IPS-18c (cell line): ENCODE measurements around the gene GSAP.
"Not testable (repeated sequence)": the region's sequence is repeated elsewhere in the genome, so short reads cannot be mapped to it uniquely, and the experiment has no call there.

Experiments
- H3K4me3 ChIP-seq: 2 replicates; pipeline ENCODE4 v1.7.0; 2013; ENCODE audit warnings: low read depth, mild to moderate bottlenecking, low read length, moderate library complexity; ENCODE audit not compliant: insufficient read depth
- H3K9me3 ChIP-seq: one replicate; pipeline ENCODE4 v1.6.1; 2013; ENCODE audit warnings: mild to moderate bottlenecking, low read length, moderate library complexity; ENCODE audit not compliant: control insufficient read depth, insufficient read depth

The GSAP gene

DNA sequence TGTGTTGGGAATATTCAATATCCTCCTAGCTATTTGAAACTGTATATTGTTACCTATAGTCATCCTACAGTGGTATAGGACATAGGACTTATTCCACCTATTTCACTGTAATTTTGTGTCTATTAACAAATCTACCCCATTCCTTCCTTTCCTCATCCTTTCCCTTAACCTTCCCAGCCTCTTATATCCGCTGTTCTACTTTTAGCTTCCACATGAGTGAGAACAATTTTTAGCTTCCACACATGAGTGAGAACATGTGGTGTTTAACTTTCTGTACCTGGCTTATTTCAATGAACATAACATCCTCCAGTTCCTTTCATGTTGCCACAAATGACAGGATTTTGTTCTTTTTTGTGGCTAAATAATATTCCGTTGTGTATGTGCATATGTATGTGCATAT, 120.6 kb downstream of the GSAP start:
- Histone ChIP-seq H3K4me3 (no peak overlapping the region), H3K9me3 (no peaks in the 10 kb centered on the region)

DNA sequence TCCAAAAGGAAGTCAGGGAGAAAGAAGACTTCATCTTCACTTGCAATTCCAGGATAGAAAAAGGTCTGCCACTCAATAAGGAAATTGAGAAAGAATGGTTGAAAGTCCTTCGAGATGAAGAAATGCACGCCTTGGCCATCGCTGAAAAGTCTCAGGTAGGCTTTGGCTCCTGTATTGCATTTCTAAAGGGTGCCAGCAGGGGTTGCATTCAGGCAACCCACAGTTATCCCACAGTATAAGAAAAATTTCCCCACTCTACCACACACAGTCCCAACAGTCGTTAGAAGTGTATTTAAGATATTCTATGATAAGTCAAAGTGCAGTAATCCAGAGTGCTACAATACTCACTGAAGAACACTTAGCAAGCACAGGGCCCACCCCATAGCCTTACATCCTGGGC, 123.1 kb downstream of the GSAP start:
- H3K4me3 ChIP-seq, result no peak overlapping the region

DNA sequence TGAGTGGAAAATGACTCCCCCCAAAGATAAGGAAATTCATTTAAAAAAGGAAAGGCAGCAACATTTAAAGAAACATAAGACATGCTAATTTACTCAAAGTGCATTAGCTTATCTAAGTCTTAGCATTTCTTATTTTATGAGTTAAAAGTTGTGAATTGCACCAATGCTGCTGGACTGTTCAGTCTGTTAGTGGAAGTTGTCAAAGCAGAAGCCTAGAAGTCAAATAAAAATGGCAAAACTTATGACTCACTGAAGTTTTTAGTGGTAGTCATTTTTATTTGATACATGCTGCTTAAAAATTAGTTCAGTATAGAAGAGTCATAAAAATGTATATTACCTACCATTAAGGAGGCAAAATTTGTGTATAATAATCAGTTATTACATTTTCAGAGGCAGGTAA, 125.7 kb downstream of the GSAP start:
- no peak overlapping the region for H3K4me3 ChIP-seq
- H3K9me3 ChIP-seq, result no peaks in the 10 kb centered on the region

More for the DNA sequence above, 123.1 kb downstream of the GSAP start:
- H3K9me3 ChIP-seq, result no peaks in the 10 kb centered on the region

DNA sequence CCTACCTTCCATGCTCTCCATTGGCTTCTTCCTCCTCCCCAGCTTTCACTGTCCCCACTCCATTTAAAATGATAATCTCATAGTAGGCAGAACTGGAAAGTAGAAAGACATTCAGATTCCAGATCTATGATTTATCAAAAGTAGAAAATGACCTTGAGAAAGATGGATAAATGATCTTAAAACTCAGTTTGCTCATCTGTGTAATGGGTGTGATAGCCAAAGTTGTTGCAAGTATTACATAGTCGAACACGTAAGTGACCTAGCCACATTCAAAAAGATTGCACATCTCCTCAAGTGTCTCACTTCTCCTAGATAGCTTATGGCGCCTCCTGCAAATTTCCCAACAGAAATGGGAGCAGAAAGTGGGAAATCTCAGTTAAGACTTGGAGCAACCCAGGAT, 126.8 kb downstream of the GSAP start:
- Histone ChIP-seq H3K4me3 (no peak overlapping the region), H3K9me3 (no peaks in the 10 kb centered on the region)

DNA sequence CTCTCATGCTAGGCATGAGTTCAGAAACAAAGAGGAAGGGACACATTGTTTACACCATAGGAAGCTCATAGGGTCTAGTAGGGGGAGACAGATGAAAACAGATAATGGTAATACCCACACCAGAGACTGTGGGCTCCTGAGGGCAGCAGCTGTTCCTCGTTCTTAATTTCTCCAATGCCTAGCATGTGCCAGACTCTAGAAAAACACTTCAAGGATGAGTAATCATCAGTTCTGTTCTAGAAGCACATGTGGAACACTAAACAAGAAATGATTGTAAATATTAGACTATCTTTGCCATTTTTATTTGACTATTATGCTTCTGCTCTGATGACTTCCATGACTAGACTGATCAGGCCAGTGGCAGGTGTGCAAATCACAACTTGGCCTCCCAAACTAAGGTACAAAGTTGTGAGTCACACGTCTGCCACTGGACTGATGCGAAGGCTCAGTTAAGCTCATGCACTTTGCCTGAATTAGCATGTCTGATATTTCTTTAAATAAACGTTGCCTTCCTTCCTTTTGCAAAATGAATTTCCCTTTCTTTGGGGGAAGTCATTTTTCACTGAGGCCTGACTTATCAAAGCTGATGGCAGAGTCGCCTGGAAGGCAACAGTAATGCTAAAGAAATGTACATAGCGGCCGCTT, 127.4 kb downstream of the GSAP start:
- Histone ChIP-seq H3K9me3 (no peaks in the 10 kb centered on the region), H3K4me3 (no peak overlapping the region)

DNA sequence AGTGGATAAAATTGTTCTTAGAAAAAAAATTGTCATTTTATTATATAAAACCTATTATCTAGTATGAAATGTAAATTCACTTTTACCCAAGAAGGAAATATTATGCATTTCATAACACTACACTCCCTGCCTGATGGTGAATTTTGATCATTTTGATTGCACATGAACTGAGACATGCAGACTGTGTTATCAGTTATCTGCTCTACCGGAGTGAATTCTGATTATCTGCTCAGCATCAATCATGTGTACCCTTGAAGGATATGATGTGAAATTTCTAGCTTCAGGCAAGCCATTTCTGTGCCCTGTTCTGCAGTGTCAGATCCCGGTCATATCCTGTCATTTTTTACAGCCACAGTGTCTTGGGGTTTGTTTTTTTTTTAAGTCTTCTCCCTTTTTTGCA, 131.5 kb downstream of the GSAP start:
- no peaks in the 10 kb centered on the region for H3K9me3 ChIP-seq
- no peak overlapping the region for H3K4me3 ChIP-seq

DNA sequence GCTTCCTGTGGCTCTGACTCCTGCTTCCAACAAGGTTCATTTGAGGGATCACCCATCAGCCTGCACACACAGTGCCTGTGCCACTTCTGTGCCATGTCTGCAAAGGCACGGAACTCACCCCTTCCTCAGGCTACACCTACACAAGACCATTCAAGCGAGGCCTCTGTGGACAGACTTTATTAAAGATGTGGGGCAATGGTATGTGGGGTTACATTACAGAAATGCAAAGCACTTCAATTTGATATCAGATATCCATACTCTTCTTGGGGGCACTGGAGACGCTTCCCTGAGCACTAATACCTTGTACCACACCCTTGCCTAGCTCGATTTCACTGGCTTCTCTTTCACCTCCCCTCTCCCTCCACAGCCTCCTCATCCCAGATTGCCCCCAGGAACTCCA, 132.1 kb downstream of the GSAP start:
- no peaks in the 10 kb centered on the region for H3K9me3 ChIP-seq

DNA sequence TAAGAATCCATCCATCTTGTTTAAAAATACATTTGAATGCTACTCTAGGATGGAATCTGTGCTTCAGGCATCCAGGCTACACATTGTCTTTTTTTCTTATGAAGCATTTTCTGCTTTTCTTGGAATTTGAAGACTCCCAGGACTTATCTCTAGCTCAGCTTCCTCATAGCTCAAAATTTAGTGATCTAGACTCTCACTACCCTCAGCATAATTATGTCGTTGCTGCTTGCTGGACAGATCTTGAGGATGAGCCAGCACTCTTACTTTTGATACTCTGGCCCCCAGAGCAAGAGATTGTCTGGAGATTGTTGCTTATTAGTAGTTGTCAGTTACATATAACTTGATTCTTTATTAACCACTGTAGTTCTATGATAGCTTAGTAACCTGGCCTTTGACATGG, 133.3 kb downstream of the GSAP start:
- Histone ChIP-seq H3K4me3 (no peak overlapping the region), H3K9me3 (no peaks in the 10 kb centered on the region)

More for the DNA sequence above, 132.1 kb downstream of the GSAP start:
- H3K4me3 ChIP-seq, result no peak overlapping the region

DNA sequence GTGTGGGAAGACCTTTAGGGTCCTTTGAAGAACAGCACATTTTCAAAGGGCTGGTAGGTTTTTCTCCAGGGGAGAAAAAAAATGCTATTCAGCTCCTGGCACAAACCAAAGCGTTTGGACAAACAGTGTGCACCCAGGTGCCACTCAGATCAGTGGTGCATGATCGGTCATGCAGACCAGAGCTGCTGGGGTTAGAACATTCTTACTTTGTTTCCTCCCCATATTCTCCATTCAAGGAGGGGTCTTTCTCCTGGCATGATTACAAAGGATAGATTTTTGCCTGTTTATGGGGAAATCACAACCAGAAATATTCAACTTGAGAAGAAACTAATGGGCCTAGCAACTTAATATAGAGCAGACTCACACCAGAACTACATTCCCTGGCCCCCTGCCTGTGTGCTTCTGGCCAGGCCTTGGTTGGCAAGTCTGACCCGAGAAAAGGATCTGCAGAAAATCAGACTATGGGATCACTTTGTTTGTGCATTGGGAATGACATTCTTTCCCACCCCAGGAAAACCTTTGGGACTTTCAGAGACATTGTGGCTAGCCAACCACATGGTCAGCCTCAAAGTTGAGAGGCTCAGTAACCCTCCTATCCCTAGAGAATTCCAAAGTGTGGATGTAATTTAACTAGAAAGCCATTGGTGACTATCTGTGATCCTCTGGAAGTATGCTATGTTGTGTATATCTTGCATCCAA, 134.2 kb downstream of the GSAP start:
- no peaks in the 10 kb centered on the region for H3K9me3 ChIP-seq
- no peak overlapping the region for H3K4me3 ChIP-seq

DNA sequence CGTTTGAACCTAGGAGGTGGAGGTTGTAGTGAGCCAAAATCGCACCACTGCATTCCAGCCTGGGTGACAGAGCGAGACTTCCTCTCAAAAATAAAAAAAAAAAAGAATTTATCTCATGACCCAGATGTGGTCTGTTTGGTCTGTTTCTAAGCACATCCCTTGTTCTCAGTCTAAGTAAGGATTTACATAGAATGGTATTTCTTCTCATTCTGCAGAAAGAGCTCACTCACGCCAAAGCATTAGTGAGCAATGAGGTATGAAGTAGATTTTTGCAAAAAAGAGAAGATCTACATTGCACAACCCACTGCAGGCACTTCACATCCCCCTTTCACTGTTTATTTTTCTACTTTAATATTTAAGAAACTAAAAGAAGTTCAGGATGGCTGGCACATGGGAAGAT, 140.0 kb downstream of the GSAP start:
- Histone ChIP-seq H3K9me3 (no peaks in the 10 kb centered on the region), H3K4me3 (no peak overlapping the region)

DNA sequence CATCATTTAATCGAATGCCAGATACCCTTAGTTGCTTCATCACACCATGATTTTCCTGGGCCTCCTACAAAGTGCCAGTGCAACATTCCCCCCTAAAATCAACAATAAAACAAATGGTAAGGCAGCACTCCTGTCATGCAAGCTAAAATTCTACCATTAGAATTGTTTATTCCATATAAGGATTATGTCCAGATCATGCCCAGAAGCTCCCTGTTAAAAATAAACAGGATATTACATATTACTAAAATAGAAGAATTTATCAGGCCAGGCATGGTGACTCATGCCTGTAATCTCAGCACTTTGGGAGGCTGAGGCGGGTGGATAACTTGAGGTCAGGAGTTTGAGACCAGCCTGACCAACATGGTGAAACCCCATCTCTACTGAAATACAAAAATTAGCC, 140.5 kb downstream of the GSAP start:
- H3K4me3 ChIP-seq, H3K9me3 ChIP-seq: not testable (repeated sequence)

DNA sequence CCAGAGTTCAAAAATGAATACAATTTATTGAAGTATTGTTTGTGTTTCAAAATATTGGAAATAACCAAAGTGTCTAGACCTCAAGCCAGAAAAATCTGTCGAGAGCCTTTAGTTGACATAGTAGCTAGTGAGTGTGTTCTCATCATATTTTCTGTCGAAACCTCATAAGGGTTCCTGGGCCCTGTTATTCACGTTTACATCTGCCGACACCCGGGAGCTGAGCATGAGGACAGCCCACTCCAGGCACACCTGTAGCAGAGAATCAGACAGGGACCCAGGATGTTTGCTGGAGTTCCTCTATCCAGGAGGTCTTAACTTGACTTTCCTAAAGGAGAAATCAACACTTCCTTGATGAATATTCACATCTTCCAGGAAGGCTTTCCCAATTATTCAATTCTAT, 144.4 kb downstream of the GSAP start:
- no peak overlapping the region for H3K4me3 ChIP-seq
- H3K9me3 ChIP-seq, result no peaks in the 10 kb centered on the region

DNA sequence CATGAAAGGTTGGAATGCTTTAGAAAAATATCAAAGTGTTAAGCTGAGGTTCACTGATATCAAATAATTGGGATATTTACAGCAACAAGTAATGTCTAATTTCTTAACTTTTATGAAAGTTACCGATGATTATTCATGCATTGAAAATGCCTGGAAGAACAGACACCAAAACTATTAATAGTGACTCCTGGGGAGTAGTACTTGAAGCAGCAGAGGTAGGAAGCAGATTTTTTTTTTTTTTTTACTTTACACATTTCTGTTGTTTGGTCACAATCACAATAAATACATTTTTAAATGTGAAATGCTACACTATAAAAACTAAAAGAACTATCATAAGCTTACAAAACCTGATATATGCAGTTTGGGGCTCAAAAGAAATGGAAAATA, 146.1 kb downstream of the GSAP start:
- H3K4me3 ChIP-seq, result no peak overlapping the region
- H3K9me3 ChIP-seq, result no peaks in the 10 kb centered on the region

DNA sequence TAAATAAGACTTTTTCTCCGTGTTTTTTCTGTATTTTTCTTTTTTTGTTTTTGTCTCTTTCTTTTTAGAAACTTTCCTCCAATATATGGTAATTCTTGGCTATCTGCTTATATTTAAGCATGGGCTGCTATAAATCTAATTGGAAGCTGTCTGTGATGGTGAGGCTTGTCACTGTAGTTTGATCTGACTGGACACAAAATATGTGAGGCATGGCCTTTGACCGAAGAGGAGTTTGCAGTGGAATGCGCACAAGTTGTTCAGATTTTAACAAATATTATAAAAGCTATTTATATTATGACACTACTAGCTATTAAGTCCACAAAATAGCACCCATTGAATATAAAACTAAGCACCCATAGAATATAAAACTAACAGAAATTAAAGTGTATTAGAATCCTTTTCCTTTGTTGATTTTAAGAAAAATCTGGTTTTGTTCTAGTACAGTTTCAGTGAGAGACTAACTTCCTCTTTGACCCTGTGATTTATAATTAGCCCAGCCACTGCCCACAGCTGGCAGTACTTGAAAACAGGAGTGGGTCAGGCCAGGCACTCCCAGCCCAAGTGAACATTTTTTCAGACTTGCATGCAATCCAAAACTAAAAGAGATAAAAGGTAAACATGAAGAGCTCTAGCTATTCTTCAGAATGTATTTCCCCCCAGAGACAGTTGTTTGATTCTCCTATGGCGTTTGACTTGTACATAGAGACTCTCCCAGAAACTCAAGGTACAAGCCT, 146.6 kb downstream of the GSAP start:
- Histone ChIP-seq H3K9me3 (no peaks in the 10 kb centered on the region), H3K4me3 (no peak overlapping the region)

DNA sequence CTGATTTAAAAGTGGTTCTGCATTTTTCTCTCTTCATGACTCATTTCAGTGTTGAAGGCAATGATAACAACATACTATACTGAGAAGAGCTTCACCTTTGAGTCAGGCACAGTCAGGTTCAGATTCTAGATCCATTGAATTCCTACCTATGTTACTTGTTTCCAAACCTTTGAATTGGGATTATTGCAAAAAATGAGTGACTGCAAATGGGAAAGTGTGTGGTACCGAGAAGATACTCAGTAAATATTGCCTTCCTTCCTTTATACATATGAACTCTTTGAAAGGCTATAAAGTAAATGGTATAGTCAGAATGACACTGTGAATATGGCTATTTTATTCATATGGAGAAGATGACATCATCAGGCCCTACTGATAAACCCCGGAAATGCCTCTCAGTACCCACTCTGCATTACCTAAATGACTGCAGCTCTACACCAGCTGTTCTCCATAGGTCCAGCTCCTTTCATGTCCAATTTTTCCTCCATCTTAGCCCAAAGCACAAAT, 149.8 kb downstream of the GSAP start:
- no peaks in the 10 kb centered on the region for H3K9me3 ChIP-seq
- H3K4me3 ChIP-seq, result no peak overlapping the region

DNA sequence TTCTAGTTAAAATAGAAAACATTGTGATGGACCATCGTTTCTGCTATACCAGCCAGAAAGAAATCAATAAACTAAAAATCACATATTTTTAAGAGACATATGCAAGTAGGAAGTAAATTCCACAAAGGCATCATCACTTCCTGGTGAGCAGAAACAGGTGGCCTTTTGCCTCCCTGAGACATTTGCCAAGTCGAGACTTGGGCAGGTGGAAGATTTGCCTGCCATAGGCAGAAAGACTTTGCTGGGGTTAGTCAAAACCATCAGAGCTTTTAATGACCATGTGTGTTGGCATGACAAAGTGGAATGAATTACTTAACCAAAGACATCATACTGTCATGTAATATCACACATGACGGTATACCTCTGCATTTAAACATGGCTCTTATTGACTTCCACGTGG, 150.5 kb downstream of the GSAP start:
- H3K4me3 ChIP-seq, result no peak overlapping the region
- H3K9me3 ChIP-seq, result no peaks in the 10 kb centered on the region

DNA sequence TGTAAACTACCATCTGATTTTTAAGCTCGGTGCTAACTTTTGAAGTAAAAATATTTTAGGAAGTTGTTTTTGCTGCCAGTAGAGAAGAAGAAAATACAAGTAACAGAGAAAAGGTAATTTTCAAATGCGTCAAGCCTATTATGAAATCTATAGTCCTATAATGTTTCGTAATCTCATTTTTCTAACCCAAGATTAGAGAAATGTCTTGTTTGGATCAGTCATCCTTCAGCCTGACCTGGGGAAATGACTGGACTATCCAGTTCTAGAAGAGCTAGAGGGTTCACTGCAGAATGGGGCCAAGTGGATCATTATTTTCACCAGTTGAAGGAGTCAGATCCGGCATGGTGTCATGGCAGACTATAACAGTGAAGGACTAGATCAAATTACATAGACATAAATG, 153.8 kb downstream of the GSAP start:
- Histone ChIP-seq H3K9me3 (no peaks in the 10 kb centered on the region), H3K4me3 (no peak overlapping the region)
